ENCODE results near the gene KCNMB1. TPM values are rescaled to one million over a fixed set of nuclear protein-coding genes. Genes with fewer than 3 reads are reported as not detected.

The KCNMB1 gene
- total RNA-seq, 1 donor from 2014 or later: not detected

DNA sequence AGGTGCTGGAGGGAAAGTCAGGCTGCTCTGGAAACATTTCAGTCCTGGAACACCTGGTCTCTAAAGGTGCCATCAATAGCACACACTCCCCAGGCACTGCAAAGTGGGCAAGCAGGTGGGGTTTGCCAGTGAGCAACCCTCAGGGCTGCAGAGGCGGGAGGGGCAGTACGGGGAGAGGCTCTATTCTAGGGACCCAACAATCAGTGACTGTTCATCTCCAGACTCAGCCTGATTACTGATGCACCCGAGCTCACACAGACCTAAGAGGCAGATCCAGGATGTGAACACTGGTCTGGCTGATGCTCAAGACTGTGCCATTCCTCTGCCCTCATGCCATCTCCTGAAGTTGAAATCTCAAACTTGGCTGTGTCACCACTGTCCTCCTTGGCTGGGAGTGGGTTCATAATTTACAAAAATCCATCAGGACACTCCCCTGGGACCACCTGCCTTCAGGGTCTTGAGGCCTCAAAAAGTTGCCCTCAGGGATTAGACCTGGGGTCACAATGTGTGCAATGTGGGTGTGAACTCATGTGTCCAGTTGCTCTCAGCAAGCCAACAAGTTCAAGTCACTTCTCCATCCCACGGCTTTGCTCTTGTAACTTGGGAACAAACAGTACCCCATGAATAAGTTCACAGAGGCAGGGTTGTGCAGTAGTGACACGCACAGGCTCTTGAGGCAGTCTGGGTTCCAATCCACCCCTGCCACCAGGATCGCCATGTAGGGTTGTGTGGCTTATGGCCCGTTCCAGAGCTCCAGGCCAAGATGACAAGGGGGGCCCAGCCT, 19.9 kb upstream of the KCNMB1 start:
- H3K27ac Mint-ChIP-seq (ENCODE audit: unreplicated experiment): no peak overlapping the region
- no peaks in the 10 kb centered on the region for H3K36me3 Mint-ChIP-seq (ENCODE audit: low read depth)
- peaks cover 10% of the 10 kb centered on the region for H3K4me1 Mint-ChIP-seq
- no peak for DNase-seq (ENCODE audit: low read depth, low spot score)
- TF ChIP-seq, protein P1, sequence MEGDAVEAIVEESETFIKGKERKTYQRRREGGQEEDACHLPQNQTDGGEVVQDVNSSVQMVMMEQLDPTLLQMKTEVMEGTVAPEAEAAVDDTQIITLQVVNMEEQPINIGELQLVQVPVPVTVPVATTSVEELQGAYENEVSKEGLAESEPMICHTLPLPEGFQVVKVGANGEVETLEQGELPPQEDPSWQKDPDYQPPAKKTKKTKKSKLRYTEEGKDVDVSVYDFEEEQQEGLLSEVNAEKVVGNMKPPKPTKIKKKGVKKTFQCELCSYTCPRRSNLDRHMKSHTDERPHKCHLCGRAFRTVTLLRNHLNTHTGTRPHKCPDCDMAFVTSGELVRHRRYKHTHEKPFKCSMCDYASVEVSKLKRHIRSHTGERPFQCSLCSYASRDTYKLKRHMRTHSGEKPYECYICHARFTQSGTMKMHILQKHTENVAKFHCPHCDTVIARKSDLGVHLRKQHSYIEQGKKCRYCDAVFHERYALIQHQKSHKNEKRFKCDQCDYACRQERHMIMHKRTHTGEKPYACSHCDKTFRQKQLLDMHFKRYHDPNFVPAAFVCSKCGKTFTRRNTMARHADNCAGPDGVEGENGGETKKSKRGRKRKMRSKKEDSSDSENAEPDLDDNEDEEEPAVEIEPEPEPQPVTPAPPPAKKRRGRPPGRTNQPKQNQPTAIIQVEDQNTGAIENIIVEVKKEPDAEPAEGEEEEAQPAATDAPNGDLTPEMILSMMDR (conservative IDR thresholded peaks at IDR 0.05): no peak
- H3K4me3 Mint-ChIP-seq: no peak overlapping the region
- H3K27me3 Mint-ChIP-seq (ENCODE audit: low read depth): no peaks in the 10 kb centered on the region
- no peaks in the 10 kb centered on the region for H3K9me3 Mint-ChIP-seq

DNA sequence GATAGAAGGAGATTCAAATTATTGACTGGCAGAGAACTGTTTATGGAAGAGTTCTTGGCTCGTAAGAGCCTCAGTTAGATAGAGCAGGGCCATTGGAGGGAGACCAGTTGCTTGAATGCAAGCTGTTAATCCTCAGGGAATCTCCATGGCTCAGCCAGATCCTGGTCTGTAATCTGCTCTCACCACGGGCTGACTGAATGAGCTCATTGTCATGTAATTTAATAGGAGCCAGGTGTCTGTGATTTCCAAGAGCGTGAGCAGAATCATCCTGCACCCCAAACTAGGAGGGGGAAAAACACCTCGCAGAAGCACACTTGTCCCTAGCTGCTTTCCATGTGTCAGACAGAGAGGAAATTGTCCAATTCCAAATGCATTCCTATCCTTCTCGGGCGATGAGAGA, 19.1 kb upstream of the KCNMB1 start:
- DNase-seq (ENCODE audit: low read depth, low spot score): no peak
- no peak overlapping the region for H3K4me3 Mint-ChIP-seq
- no peaks in the 10 kb centered on the region for H3K9me3 Mint-ChIP-seq
- H3K27ac Mint-ChIP-seq (ENCODE audit: unreplicated experiment): no peak overlapping the region
- peaks cover 10% of the 10 kb centered on the region for H3K4me1 Mint-ChIP-seq
- TF ChIP-seq, protein P1 (conservative IDR thresholded peaks at IDR 0.05): no peak
- no peaks in the 10 kb centered on the region for H3K27me3 Mint-ChIP-seq (ENCODE audit: low read depth)
- no peaks in the 10 kb centered on the region for H3K36me3 Mint-ChIP-seq (ENCODE audit: low read depth)

DNA sequence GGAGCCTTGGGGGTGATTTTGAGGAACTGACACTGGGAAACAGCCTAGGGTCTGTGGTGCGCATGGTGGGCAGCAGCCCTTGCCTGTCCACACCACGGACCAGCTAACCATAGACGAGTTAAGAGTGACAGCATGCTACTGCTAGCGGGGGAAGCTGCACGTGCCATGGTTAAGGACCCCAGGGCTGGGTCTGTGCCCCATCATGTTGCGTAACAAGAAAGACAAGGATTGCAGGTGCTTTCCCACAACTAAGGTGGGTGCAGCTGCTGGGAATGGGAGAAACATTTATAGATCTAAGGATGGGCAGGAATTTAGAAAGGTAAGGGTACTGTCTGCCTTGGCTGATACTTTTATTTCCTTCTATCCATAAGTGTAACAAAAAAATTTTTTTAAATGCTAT, 17.9 kb upstream of the KCNMB1 start:
- no peak for DNase-seq (ENCODE audit: low read depth, low spot score)
- Mint-ChIP-seq H3K4me1 (peaks cover 10% of the 10 kb centered on the region), H3K9me3 (peaks cover 3% of the 10 kb centered on the region), H3K27me3 (ENCODE audit: low read depth) (no peaks in the 10 kb centered on the region), H3K27ac (ENCODE audit: unreplicated experiment) (peak overlapping the region; percentile 23), H3K4me3 (no peak overlapping the region), H3K36me3 (ENCODE audit: low read depth) (no peaks in the 10 kb centered on the region)
- TF ChIP-seq, protein P1 (conservative IDR thresholded peaks at IDR 0.05): no peak

DNA sequence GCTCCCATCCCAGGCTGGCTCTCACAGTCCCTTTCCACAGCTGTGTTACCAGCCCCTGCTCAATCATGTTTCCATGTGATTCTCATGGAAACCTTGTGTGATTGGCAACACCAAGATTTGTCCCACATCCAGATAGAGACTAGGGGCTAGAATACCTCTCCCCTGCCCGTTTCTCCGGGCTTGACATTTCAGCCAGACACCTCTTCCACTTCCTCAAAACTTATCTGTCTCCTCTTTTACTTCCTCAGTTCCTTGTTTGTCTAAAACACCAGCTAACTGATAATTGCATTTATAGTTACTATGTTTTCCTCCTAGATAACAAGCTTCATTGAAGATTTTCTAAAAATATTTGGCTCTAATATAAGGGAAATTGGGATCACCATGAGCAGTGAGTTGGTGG, 16.6 kb upstream of the KCNMB1 start:
- Mint-ChIP-seq H3K27ac (ENCODE audit: unreplicated experiment) (no peak overlapping the region), H3K36me3 (ENCODE audit: low read depth) (no peaks in the 10 kb centered on the region), H3K27me3 (ENCODE audit: low read depth) (no peaks in the 10 kb centered on the region), H3K4me3 (no peak overlapping the region), H3K4me1 (peaks cover 10% of the 10 kb centered on the region), H3K9me3 (peaks cover 5% of the 10 kb centered on the region)
- DNase-seq (ENCODE audit: low read depth, low spot score): no peak
- TF ChIP-seq, protein P1 (conservative IDR thresholded peaks at IDR 0.05): no peak

DNA sequence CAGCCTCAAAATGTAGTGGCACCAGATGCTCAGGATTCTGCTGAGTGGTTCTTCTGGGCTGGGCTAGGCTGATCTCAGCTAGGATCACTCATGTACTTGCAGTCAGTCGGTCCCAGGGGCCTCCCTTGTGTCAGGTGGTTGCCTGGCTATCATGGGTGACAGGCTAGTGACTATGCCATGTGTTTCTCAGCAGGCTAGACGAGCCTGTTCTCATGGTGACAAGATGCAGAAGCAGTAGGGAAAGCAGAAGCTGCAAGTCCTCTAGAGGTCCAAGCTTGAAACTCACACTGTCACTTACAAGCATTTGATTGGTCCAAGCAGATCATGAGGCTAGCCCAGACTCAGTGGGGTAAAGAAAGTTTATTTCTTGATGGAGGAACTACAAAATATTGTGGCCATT, 15.2 kb upstream of the KCNMB1 start:
- Mint-ChIP-seq H3K4me1 (peaks cover 10% of the 10 kb centered on the region), H3K4me3 (no peak overlapping the region), H3K9me3 (peaks cover 5% of the 10 kb centered on the region), H3K27me3 (ENCODE audit: low read depth) (no peaks in the 10 kb centered on the region), H3K27ac (ENCODE audit: unreplicated experiment) (no peak overlapping the region), H3K36me3 (ENCODE audit: low read depth) (no peaks in the 10 kb centered on the region)
- DNase-seq (ENCODE audit: low read depth, low spot score): no peak
- TF ChIP-seq, protein P1 (conservative IDR thresholded peaks at IDR 0.05): no peak

Measured in neural crest cell (in vitro differentiated cells).